Measurements from ENCODE around the gene MZT2A.
"Not testable (repeated sequence)": the region's sequence is repeated elsewhere in the genome, so short reads cannot be mapped to it uniquely, and the experiment has no call there.

GRCh38 chr2:131519871-131520470 lies 27.8 kb upstream of the MZT2A start:
- not testable (repeated sequence) for TF ChIP-seq CTCF (conservative IDR thresholded peaks at IDR 0.05 in 1 of 2, IDR thresholded peaks at IDR 0.05 in 1 of 2; ENCODE audit: low read depth in 1 of 2, low read length in 2 of 2); EZH2 (IDR thresholded peaks at IDR 0.05; ENCODE audit: low read length, missing control alignments)
